Right lobe of liver (tissue), 6 donors: ENCODE data around the gene SMC5. TPM values are rescaled to one million over a fixed set of nuclear protein-coding genes. Genes with fewer than 3 reads are reported as not detected.

ENCODE experiments used
- ATAC-seq, 4 donors: fragments of 200-7000 bp; cut with Tn5 transposase; one replicate each; pipeline ENCODE4 v1.9.1; 2020; ENCODE audit warnings: mild to moderate bottlenecking in 4 of 4, moderate library complexity in 4 of 4
- DNase-seq, 3 donors: peaks; one replicate each; pipeline ENCODE4 v3.0.0-alpha.2; 2020
- H3K27ac ChIP-seq, 3 donors: fragments of 200-600 bp; one replicate each; pipeline ENCODE4 v1.8.0; 2022
- H3K27me3 ChIP-seq, 2 donors: fragments of 200-600 bp; one replicate each; pipeline ENCODE4 v1.8.0; 2022
- H3K36me3 ChIP-seq, 4 donors: fragments of 200-600 bp; sonication (generic) in 1 of 4; one replicate each; pipeline versions ENCODE4 v1.5.1 to v1.8.0; 2017 to 2022; ENCODE audit warnings: control low read depth in 1 of 4
- H3K4me1 ChIP-seq, 4 donors: fragments of 200-600 bp; sonication (generic) in 1 of 4; one replicate each; pipeline versions ENCODE4 v1.5.1 to v1.8.0; 2017 to 2022; ENCODE audit warnings: control low read depth in 1 of 4
- H3K4me3 ChIP-seq, 3 donors: fragments of 200-600 bp; one replicate each; pipeline ENCODE4 v1.8.0; 2022
- H3K9me3 ChIP-seq, 4 donors: fragments of 200-600 bp; sonication (generic) in 1 of 4; one replicate each; pipeline versions ENCODE4 v1.5.1 to v1.8.0; 2017 to 2022; ENCODE audit warnings: control low read depth in 1 of 4
- CTCF ChIP-seq, 4 donors: fragments of 200-600 bp in 3 of 4; fragments of 450-650 bp in 1 of 4; IDR thresholded peaks; one replicate each; pipeline versions ENCODE4 v1.5.1 to v1.8.0; 2016 to 2022; ENCODE audit warnings: antibody characterized with exemption in 4 of 4, mild to moderate bottlenecking in 2 of 4
- POLR2A ChIP-seq: fragments of 450-650 bp; IDR thresholded peaks from one replicate; pipeline ENCODE4 v1.6.1; 2017; ENCODE audit warnings: antibody characterized with exemption, mild to moderate bottlenecking
- WGBS: methylation state at CpG from one replicate; pipeline ENCODE4 v1.1.6; 2018; ENCODE audit warnings: low coverage, low lambda C conversion rate; ENCODE audit not compliant: insufficient coverage; ENCODE audit errors: missing lambda C conversion rate; 5-methylcytosine and 5-hydroxymethylcytosine counted together
- intact Hi-C, 2 donors: fragments of 100-400 bp; cut with DNase I; formaldehyde crosslinking; loops; one replicate each; pipeline versions ENCODE4 v1.11.2 to v1.14.1; 2022
- total RNA-seq, 6 experiments: library from RNA; depleted of rRNA in 2 of 6; stranded (reverse); fragments of >200 nt in 2 of 6; fragmentation: NEBNext Ultra II Directional in 3 of 6; extraction: Animal tissue kit (Norgen Biotek cat#: 25700) in 3 of 6; gene quantifications; one replicate each; pipeline versions ENCODE4 v1.1.0 to v1.2.4, GENCODE V29; 2016 to 2023
- donor health status: DM: no; HTN: yes; CAD: no.
- donor health status: DM: no; HTN: no; CAD: no.
- donor health status: DM: no; HTN: no; CAD: no.
- donor health status: DM: no; HTN: yes; CAD: no.
- donor health status: DM: no; HTN: yes; CAD: no.

Gene SMC5
- total RNA-seq, 6 experiments from 2014 or later = 10.6 to 13.9 (median 13.0) TPM

- WGBS = 20% methylated on average over 1 of the region's 1 CpG
- Histone ChIP-seq H3K27me3 (no peaks in the 10 kb centered on the region), H3K4me3 (no peak overlapping the region), H3K4me1 (no peaks in the 10 kb centered on the region), H3K27ac (no peak overlapping the region), H3K9me3 (peaks cover 0 to 8% (median 0%) of the 10 kb centered on the region in 4 donors), H3K36me3 (peaks cover 0 to 4% (median 0%) of the 10 kb centered on the region in 4 donors)
- no peak for ATAC-seq
- no peak for DNase-seq
- TF ChIP-seq CTCF (IDR thresholded peaks at IDR 0.05) = no peak
- TF ChIP-seq POLR2A = no peak
- intact Hi-C loops = no loop called here
These were observed 34.4 kb downstream of the SMC5 start for GRCh38 chr9:70293214-70293613.

DNA sequence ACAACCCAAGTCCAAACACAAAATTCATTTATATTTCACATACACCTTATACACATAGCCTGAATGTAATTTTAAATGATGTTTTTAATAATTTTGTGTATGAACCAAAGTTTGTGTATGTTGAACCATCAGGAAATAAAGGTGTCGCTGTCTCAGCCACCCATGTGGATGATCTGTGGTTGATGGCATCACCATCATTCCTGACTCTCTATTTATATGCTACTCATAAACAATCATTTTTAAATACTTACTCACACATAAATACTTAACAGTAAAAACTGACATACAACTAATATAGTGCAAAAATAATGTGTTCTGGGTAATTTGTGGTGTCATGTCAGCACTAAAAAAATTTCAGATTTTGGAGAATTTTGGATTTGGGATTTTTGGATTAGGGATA, 38.4 kb downstream of the SMC5 start:
- Histone ChIP-seq H3K4me3 (no peak overlapping the region), H3K4me1 (no peaks in the 10 kb centered on the region), H3K27me3 (no peaks in the 10 kb centered on the region), H3K27ac (no peak overlapping the region), H3K36me3 (peaks cover 0 to 27% (median 1%) of the 10 kb centered on the region in 4 donors), H3K9me3 (peaks cover 0 to 4% (median 0%) of the 10 kb centered on the region in 4 donors)
- WGBS = 88% methylated on average over 1 of the region's 1 CpG
- TF ChIP-seq POLR2A (no peak), CTCF (IDR thresholded peaks at IDR 0.05) (no peak)
- intact Hi-C loops = no loop called here
- ATAC-seq (no peak), DNase-seq (no peak)

- TF ChIP-seq CTCF (IDR thresholded peaks at IDR 0.05) (no peak), POLR2A (no peak)
- H3K4me1 ChIP-seq = no peaks in the 10 kb centered on the region
- no peak overlapping the region for H3K27ac ChIP-seq
- peaks cover 0 to 28% (median 1%) of the 10 kb centered on the region in 4 donors for H3K36me3 ChIP-seq
- H3K27me3 ChIP-seq = no peaks in the 10 kb centered on the region
- no peak for ATAC-seq
- no peak for DNase-seq
- intact Hi-C loops = no loop called here
- H3K9me3 ChIP-seq = no peaks in the 10 kb centered on the region
- WGBS = 91% methylated on average over 1 of the region's 1 CpG
- H3K4me3 ChIP-seq = no peak overlapping the region
These were observed 39.5 kb downstream of the SMC5 start for GRCh38 chr9:70298245-70298771.

- Histone ChIP-seq H3K4me1 (peaks cover 0 to 7% (median 0%) of the 10 kb centered on the region in 4 donors), H3K27me3 (no peaks in the 10 kb centered on the region), H3K36me3 (peaks cover 0 to 34% (median 3%) of the 10 kb centered on the region in 4 donors), H3K4me3 (no peak overlapping the region), H3K27ac (no peak overlapping the region), H3K9me3 (no peaks in the 10 kb centered on the region)
- intact Hi-C loops = no loop called here
- 89% methylated on average over 5 of the region's 5 CpGs for WGBS
- ATAC-seq (no peak), DNase-seq (no peak)
- no peak for TF ChIP-seq POLR2A
- no peak for TF ChIP-seq CTCF (IDR thresholded peaks at IDR 0.05)
These were observed 44.5 kb downstream of the SMC5 start for GRCh38 chr9:70303268-70303667.

- Histone ChIP-seq H3K27me3 (no peaks in the 10 kb centered on the region), H3K36me3 (peaks cover 0 to 30% (median 3%) of the 10 kb centered on the region in 4 donors), H3K4me1 (peaks cover 0 to 7% (median 0%) of the 10 kb centered on the region in 4 donors), H3K4me3 (no peak overlapping the region), H3K9me3 (no peaks in the 10 kb centered on the region), H3K27ac (no peak overlapping the region)
- intact Hi-C loops = no loop called here
- ATAC-seq (no peak), DNase-seq (no peak)
- no peak for TF ChIP-seq POLR2A
- TF ChIP-seq CTCF (IDR thresholded peaks at IDR 0.05) = no peak
These were observed 46.0 kb downstream of the SMC5 start for GRCh38 chr9:70304810-70305209.
